Testis (tissue), 3 donors: ENCODE results near the gene RSPH4A. TPM values are rescaled to one million over a fixed set of nuclear protein-coding genes. Genes with fewer than 3 reads are reported as not detected.
A peak's percentile ranks its signal among the peaks of the same experiment; 100 is the strongest.

ENCODE experiments used
- DNase-seq: peaks from one replicate; pipeline ENCODE4 v3.0.0-alpha.2; 2019
- H3K27ac ChIP-seq, 2 donors: fragments of 200-600 bp; sonication (generic); one replicate each; pipeline ENCODE4 v1.5.1; 2019
- H3K27me3 ChIP-seq: fragments of 200-600 bp; sonication (generic); one replicate; pipeline ENCODE4 v1.5.1; 2019
- H3K36me3 ChIP-seq: fragments of 200-600 bp; sonication (generic); one replicate; pipeline ENCODE4 v1.5.1; 2017; ENCODE audit warnings: low read depth; ENCODE audit errors: missing control alignments
- H3K4me1 ChIP-seq: fragments of 200-600 bp; sonication (generic); one replicate; pipeline ENCODE4 v1.5.1; 2019
- H3K4me3 ChIP-seq, 2 donors: fragments of 200-600 bp; sonication (generic); one replicate each; pipeline ENCODE4 v1.5.1; 2017 to 2019
- H3K9me3 ChIP-seq: fragments of 200-600 bp; sonication (generic); one replicate; pipeline ENCODE4 v1.5.1; 2017
- POLR2A ChIP-seq: fragments of 450-650 bp; IDR thresholded peaks from one replicate; pipeline ENCODE4 v1.6.1; 2017; ENCODE audit warnings: antibody characterized with exemption, mild to moderate bottlenecking, moderate library complexity
- WGBS, 2 donors: methylation state at CpG; one replicate each; pipeline ENCODE4 v1.1.5; 2018; 5-methylcytosine and 5-hydroxymethylcytosine counted together
- intact Hi-C: fragments of 100-400 bp; cut with DNase I; formaldehyde crosslinking; loops from one replicate; pipeline ENCODE4 v1.15.1; 2023; ENCODE audit warnings: low total_unique reads
- polyA plus RNA-seq: library from polyadenylated mRNA; stranded (reverse); fragments of 350-450 nt; fragmentation: Illumina TruSeq; extraction: RNeasy Lipid Tissue Mini Kit (QIAGEN cat#74804); gene quantifications from one replicate; pipeline ENCODE4 v1.2.3, GENCODE V29; 2014; ENCODE audit warnings: low read depth, low replicate concordance; ENCODE audit not compliant: insufficient read depth
- total RNA-seq, 2 donors: library from RNA; depleted of rRNA; stranded (reverse); fragments of >200 nt; gene quantifications; one replicate each; pipeline ENCODE4 v1.2.3, GENCODE V29; 2016
- TF ChIP-seq, protein P1 (sequence below), 3 experiments: fragments of 450-650 bp in 2 of 3; fragments of 200-600 bp in 1 of 3; sonication (generic) in 1 of 3; IDR thresholded peaks; one replicate each; pipeline ENCODE4 v1.5.1; 2016 to 2019; ENCODE audit warnings: antibody characterized with exemption in 3 of 3, mild to moderate bottlenecking in 2 of 3, moderate library complexity in 1 of 3

RSPH4A gene
- total and polyA plus RNA-seq, 3 donors from 2014 or later: 2.1 to 8.1 (median 5.2) TPM

DNA sequence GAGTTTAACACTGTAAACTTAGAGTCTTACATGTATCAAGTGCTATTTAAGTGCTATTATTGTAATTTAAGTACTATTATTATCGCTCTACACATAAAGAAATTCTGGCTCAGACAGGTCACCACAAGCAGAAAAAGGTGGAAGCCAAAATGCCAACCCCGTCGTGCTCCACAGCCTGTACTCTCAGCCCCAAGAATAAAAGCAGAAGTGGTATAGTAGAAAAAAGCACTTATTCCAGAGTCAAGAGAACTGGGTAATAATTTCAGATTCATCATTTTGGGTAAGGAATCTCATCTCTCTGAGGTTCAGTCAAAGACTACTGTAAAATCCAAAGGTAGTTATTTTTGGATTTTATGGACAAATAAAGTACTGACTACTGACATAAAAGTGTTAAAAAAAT is 51.3 kb downstream of the RSPH4A start:
- intact Hi-C loops: no loop called here
- no peak for TF ChIP-seq POLR2A
- TF ChIP-seq, protein P1, sequence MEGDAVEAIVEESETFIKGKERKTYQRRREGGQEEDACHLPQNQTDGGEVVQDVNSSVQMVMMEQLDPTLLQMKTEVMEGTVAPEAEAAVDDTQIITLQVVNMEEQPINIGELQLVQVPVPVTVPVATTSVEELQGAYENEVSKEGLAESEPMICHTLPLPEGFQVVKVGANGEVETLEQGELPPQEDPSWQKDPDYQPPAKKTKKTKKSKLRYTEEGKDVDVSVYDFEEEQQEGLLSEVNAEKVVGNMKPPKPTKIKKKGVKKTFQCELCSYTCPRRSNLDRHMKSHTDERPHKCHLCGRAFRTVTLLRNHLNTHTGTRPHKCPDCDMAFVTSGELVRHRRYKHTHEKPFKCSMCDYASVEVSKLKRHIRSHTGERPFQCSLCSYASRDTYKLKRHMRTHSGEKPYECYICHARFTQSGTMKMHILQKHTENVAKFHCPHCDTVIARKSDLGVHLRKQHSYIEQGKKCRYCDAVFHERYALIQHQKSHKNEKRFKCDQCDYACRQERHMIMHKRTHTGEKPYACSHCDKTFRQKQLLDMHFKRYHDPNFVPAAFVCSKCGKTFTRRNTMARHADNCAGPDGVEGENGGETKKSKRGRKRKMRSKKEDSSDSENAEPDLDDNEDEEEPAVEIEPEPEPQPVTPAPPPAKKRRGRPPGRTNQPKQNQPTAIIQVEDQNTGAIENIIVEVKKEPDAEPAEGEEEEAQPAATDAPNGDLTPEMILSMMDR (IDR thresholded peaks at IDR 0.05): no peak
- Histone ChIP-seq H3K27me3 (no peaks in the 10 kb centered on the region), H3K36me3 (no peaks in the 10 kb centered on the region), H3K27ac (peak overlapping the region; percentile 61 to 79), H3K9me3 (no peaks in the 10 kb centered on the region), H3K4me1 (no peaks in the 10 kb centered on the region), H3K4me3 (peak overlapping the region; percentile 78 to 83)
- no peak for DNase-seq
- WGBS, 2 donors: 23 to 33% methylated on average over 3 of the region's 3 CpGs

DNA sequence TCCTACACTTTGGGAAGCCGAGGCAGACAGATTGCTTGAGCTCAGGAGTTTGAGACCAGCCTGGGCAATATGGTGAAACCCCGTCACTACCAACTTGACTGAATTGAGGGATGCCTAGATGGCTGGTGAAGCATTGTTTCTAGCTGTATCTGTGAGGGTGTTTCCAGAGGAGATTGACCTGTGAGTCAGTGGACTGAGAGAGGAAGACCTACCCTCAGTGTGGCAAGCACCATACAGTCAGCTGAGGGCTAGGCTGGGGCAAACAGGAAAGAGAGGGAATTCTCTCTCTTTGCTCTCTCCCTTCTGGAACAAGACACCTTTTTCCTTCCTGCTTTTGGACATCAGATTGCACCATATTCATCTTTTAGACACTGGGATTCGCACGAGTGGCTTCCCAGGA is 56.0 kb downstream of the RSPH4A start:
- Histone ChIP-seq H3K27ac (no peak overlapping the region), H3K4me3 (no peak overlapping the region), H3K4me1 (no peaks in the 10 kb centered on the region), H3K27me3 (no peaks in the 10 kb centered on the region), H3K9me3 (no peaks in the 10 kb centered on the region), H3K36me3 (no peaks in the 10 kb centered on the region)
- 80 to 88% methylated on average over 4 of the region's 4 CpGs for WGBS, 2 donors
- TF ChIP-seq, protein P1 (IDR thresholded peaks at IDR 0.05): no peak
- DNase-seq: no peak
- intact Hi-C loops: no loop called here

DNA sequence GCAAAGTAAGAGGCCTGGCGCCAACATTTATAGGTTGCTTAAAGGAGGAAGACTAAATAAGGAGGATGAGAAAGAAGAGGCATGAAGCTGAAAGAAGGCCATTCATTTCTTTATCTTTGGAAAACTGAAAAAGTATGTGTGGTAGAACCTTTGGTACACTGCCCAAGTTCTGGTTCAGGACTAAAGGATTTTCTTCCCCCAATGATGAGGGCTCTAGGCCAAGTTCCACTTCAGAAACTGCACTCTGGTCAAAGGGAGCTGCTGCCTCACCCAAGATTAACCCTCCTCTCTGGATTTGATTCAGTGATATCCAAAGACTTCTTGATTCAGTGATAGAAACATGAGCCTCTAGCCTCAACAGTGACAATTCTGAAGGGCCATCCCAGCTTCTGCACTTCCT is 59.7 kb downstream of the RSPH4A start:
- DNase-seq: no peak
- H3K9me3 ChIP-seq: no peaks in the 10 kb centered on the region
- no peak for TF ChIP-seq POLR2A
- TF ChIP-seq, protein P1 (IDR thresholded peaks at IDR 0.05): no peak
- no peak overlapping the region for H3K4me3 ChIP-seq
- intact Hi-C loops: no loop called here
- no peaks in the 10 kb centered on the region for H3K27me3 ChIP-seq
- no peaks in the 10 kb centered on the region for H3K36me3 ChIP-seq
- no peaks in the 10 kb centered on the region for H3K4me1 ChIP-seq
- H3K27ac ChIP-seq: no peak overlapping the region
- WGBS, 2 donors: 61 to 89% methylated on average over 1 of the region's 1 CpG

DNA sequence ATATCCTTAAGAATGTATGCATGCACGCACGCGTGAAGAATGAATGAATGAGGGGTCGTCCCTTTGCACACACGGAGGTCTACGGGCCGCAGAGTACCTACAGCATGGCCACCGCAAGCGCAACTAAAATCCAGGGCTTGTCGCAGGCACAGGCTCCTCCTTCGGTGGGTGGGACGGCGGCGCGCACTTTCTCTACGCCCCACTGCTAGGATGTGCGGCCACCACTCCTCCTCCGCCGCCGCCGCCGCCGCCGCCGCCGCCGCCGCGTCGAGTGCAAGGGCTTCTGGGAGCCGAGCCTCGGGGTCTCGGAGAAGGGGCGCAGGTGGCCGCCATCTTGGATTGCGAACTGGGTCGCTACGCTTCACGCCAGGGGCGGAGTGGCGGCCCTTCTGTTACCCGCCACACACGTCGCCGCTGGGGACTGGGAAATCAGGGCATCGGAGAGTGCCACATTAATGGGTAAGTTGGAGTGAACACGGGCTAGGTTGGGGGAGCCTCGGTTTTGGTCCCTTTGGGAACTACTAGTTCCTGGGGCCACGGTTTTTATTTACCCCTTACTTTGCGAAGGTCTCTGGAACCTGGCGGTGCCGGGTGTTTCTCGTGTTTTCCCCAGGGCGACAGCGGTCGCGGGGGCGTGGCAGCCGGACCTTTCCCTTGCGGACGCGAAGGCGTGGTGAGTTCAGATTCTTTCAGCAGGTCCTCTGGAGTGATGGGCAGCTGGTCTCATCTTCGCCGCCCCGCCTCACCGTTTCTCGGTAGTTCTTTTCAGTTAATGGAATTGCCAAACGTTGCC is 64.8 kb downstream of the RSPH4A start, which contains the start of gene KPNA5:
Gene KPNA5, plus strand, starts transcription at position 332 of the 793 bp plus-strand sequence. Its CDS starts 124 bp downstream, at position 456.
- 0 to 1% methylated on average over 40 to 69 of the region's 69 CpGs for WGBS, 2 donors
- peak; percentile 16 for TF ChIP-seq POLR2A
- TF ChIP-seq, protein P1 (IDR thresholded peaks at IDR 0.05): no peak
- peak; percentile 95 for DNase-seq
- H3K9me3 ChIP-seq: no peaks in the 10 kb centered on the region
- no peaks in the 10 kb centered on the region for H3K27me3 ChIP-seq
- H3K36me3 ChIP-seq: no peaks in the 10 kb centered on the region
- H3K4me3 ChIP-seq: peak within 1 kb of the TSS; percentile 88 to 92
- H3K4me1 ChIP-seq: peaks cover 5% of the 10 kb centered on the region
- intact Hi-C loops: no loop called here
- peak within 1 kb of the TSS; percentile 93 for H3K27ac ChIP-seq

DNA sequence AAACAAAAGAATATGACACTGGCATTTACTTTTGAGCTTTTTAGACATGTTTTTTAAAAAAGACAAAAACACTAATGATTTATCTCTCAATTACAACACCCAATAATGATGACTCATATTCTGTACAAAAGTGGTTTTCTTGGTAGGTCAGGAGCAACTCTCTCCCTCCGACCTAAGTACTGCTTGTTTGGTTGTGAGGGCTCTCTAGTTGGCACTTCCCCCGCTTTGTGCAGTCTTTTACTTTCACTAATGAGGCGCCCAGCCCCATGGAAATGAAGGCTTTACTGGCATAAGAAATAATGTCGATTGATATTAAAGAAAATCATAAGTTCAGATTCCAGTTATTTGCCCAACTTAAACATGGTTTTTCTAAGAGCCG is 66.0 kb downstream of the RSPH4A start:
- TF ChIP-seq POLR2A: no peak
- TF ChIP-seq, protein P1 (IDR thresholded peaks at IDR 0.05): no peak
- no peaks in the 10 kb centered on the region for H3K27me3 ChIP-seq
- H3K9me3 ChIP-seq: no peaks in the 10 kb centered on the region
- intact Hi-C loops: no loop called here
- H3K4me3 ChIP-seq: peak overlapping the region; percentile 88 to 92
- no peaks in the 10 kb centered on the region for H3K36me3 ChIP-seq
- H3K4me1 ChIP-seq: peaks cover 5% of the 10 kb centered on the region
- DNase-seq: no peak
- 46 to 55% methylated on average over 5 of the region's 5 CpGs for whole genome bisulfite sequencing, 2 donors
- H3K27ac ChIP-seq: no peak overlapping the region
